PC-9 (cell line): Measurements from ENCODE around the gene DLG2.

Source experiments
- CTCF ChIP-seq: fragments of 200-600 bp; sonication (generic); conservative IDR thresholded peaks from 2 replicates; pipeline ENCODE4 v1.6.1; 2017; ENCODE audit warnings: mixed run types, antibody characterized with exemption, mild to moderate bottlenecking, moderate library complexity
- EZH2 ChIP-seq: fragments of 200-600 bp; sonication (generic); IDR thresholded peaks from 2 replicates; pipeline ENCODE4 v1.8.0; 2017; ENCODE audit warnings: antibody characterized with exemption, low read depth

GRCh38 chr11:84227970-84228665 lies 1399.0 kb downstream of the DLG2 start:
- no peak for TF ChIP-seq CTCF
- no peak for TF ChIP-seq EZH2
